ENCODE results near the gene SLA2.
"Not testable (repeated sequence)": the region's sequence is repeated elsewhere in the genome, so short reads cannot be mapped to it uniquely, and the experiment has no call there.

Gene SLA2

DNA sequence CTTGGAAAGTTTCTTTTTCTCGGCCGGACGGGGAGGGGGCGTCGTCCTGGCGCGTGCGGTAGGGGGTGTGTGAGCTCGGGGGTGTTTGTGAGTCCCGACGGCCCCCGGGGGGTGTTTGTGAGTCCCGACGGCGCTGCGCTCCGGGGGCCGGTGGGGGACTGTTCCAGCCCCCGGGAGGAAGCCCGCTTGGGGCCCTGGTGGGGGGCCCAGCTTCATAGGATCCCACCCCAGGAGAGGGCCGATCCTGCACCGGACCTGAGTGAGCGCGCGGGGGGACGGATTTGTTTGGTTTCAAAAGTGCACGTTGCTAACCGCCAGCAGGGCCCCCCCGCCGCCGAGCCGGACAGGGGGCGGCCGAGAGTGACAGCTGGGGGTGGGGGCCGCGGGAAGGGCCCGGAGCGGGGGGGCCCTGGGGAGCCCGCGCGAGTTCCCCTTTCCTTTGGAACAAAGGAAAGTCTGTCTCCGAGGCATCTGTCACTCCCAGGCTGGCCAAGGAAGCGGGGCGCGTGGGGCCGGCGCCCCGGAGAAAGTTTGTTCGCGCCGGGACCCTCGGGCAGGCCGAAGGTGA lies 72.1 kb downstream of the SLA2 start:
- no peak for DNase-seq

DNA sequence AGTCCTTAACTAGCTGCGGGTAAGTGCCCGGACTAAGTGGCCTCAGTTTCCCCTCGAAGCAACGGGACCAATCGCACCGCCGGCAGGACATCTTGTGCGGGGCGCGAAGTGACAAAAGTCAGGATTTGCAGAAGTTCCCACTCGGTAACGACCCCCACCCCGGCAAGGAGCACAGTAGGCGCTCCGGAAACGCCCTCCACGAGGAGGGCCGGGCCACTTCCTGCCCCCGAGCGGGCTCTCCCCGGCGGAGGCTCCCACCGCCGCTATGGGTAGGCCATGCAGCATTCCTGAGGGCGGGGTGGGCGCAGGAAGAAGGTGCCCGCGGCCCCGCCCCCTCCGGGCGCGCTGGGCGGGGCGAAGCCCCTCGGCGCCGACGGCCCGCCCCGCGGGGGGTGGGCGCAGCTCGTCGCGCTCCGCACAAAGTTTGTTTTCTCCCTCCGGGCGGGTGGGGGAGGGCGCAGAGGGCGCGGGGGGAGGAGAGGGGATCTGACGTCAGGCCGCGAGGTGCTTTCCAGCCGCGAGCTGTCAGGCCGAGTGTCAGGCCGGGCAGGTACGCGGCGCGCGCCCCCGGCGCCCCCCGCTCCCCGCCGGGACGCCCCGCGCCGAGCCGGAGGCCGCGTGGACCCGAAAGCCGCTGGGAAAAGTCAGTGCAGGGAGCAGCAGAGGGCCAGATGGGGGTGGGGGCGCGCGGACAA lies 72.7 kb downstream of the SLA2 start, which contains the start of gene TGIF2:
Gene TGIF2 (plus strand): TSS at position 495 of the 695 bp plus-strand sequence. CDS start 5,178 bp downstream, outside the sequence.
- peak; percentile 93 for DNase-seq

DNA sequence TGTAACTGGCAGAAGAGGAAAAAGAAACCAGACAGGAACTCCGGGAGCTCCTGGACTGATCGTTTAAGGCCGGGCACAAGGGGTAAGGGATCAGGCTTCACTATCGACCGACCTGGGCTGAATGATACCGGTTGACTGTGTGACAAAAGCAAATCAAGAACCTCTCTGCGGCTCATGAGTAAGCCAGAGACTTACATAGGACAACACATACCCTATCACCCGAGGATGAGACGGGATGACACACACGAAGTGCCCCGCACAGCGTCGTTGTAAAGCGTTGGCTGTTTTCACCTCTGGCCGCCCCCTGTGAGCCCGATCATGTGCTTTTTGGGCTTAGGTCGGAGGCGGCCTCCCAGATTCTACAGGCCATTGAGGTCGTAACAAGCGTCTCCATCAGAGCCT lies 73.3 kb downstream of the SLA2 start:
- DNase-seq, result peak; percentile 22

DNA sequence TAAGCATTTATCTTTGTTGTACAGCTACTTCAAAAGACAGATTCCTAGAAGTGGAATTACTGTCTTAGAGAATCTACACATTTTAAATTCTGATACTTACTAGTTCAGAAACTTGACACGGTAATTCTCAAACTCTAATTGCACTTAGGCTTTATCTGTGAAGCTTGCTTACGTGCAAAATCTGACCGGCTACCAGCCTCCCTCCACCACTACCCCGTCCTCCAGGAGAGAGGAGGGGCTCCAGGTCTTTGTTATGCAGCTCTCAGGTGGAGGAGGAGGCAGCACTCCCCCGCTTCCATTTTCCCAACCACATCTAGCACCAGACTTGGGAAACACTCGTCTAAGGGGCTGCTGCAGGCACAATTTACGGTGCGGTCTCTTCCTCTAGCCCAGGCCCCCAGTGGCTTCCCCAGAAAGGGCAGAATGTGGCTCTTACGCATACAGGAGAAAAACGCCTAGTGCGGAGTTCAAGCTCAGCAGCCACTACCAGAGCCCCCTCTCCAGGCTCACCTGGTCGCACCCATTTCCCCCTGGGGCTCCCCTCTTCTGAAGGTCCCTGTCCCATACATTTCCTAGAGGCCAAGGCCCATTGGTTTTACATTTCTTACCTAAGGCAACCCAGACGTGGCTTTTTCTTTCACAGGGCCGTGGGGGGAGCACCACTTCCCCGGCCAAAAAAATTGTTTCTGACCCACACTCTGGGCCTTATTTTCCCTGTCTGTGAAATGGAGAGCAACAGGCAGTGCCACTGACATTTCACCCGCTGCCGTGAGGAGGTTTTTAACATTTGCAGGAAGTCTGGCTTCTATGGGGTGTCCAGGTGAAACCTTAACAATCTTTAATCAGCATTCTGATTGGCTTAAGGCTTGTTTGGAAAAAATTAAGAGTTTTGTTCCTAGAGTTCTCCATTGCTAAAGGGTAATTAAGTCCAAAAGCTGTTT lies 74.2 kb downstream of the SLA2 start:
- no peak for DNase-seq

DNA sequence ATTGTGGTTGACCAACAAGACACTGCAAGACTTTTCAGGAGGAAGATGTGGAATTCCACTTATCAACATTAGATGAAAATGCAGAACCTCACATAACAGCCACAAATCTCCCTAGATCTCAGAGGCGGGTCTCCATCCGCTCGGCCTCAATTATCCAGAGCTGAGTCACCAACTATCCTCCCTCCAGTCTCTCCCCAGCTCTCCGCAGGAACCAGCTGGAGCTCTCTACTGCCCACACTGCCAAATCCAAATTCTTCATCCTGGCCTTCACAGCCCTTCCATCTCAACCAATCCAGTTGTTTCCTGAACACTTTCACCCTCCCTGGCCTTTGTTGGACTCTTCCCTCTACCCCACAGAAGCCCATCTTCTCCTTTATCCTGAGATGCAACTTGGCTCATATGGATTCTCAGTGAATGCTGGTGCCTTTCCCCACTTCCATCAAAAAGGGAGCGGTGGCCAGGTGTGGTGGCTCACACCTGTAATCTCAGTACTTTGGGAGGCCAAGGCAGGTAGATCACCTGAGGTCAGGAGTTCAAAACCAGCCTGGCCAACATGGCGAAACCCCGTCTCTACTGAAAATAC lies 76.1 kb downstream of the SLA2 start:
- DNase-seq, result peak; percentile 61

DNA sequence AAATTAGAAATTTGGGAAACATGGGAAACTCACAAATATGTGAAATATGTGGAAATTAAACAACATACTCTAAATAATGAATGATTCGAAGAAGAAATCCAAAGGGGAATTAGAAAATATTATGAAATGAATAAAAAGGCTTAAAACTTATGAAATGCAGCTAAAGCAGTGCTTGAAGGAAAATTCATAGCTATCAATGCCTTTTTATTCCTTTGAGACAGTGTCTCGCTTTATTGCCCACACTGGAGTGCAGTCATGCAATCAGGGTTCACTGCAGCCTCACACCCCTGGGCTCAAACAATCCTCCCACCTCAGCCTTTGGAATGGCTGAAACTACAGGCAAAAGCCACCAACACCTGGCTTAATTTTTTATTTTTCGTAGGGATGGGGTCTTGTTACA lies 80.5 kb downstream of the SLA2 start:
- no peak for DNase-seq

DNA sequence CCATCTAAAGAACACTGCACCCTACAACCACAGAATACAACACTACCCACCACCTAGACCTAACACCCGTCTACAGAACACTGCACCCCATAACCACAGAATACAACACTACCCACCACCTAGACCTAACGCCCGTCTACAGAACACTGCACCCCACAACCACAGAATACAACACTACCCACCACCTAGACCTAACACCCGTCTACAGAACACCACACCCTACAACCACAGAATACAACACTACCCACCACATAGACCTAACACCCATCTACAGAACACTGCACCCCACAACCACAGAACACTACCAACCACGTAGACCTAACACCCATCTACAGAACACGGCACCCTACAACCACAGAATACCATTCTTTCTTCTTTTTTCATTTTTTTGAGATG lies 81.3 kb downstream of the SLA2 start:
- DNase-seq, result not testable (repeated sequence)

DNA sequence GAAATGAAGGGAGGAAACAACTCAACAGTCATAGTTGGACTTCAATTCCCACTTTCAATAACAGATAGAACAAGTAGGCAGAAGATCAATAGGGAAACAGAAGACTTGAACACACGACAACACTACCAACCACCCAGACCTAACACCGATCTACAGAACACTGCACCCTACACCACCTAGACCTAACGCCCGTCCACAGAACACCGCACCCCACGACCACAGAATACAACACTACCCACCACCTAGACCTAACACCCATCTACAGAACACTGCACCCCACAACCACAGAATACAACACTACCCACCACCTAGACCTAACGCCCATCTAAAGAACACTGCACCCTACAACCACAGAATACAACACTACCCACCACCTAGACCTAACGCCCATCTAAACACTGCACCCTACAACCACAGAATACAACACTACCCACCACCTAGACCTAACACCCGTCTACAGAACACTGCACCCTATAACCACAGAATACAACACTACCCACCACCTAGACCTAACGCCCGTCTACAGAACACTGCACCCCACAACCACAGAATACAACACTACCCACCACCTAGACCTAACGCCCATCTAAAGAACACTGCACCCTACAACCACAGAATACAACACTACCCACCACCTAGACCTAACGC lies 81.8 kb downstream of the SLA2 start:
- not testable (repeated sequence) for DNase-seq

DNA sequence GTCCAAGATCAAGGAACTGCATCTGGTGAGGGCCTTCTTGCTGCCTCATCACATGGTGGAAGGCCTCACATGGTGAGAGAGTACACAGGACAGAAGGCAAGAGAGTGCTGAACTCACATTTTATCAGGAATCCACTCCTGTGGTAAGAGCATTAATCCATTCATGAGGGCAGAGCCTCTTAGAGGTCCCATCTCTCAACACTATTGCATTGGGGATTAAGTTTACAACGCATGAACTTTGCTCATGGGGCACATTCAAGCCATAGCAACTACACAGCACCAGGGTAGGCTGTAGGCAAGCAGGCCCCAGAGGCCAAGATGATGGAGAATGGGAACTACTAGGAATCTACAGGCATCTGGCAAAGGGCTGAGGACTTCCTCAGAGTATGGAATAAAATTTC lies 82.6 kb downstream of the SLA2 start:
- DNase-seq, result no peak

DNA sequence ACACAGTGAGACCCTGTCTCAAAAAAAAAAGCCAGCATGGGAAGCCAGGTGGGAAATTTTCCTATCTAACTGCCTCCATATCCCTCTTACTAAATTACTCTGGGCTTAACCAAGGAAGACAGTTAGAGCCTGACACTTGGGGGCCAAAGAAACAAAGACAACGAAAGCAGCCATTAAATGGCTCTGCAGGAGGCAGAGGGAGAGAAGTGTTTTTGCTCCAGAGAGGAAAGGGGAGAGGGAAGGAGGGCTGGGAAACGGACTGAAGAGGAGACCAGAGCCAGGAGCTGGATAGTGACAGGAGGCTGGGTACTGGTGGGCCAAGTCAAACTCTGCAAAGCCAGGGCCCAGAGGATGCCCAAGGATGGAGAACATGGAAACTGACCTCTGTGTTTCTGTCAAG lies 83.3 kb downstream of the SLA2 start:
- no peak for DNase-seq
